Thoracic aorta (tissue), 2 donors: ENCODE data around the gene TIMP1. TPM values are rescaled to one million over a fixed set of nuclear protein-coding genes. Genes with fewer than 3 reads are reported as not detected.

Experiments
- ATAC-seq: fragments of 150-250 bp; one replicate; pipeline ENCODE4 v1.8.0; 2017; ENCODE audit warnings: low read depth; ENCODE audit not compliant: insufficient number of reproducible peaks, low FRiP score
- DNase-seq: peaks from one replicate; pipeline ENCODE4 v3.0.0-alpha.2; 2020; ENCODE audit warnings: low spot score
- H3K27ac ChIP-seq, 2 donors: fragments of 200-600 bp; sonication (generic); 1 replicate in 1 of 2; 2 replicates in 1 of 2; pipeline ENCODE4 v1.5.1; 2016; ENCODE audit warnings: mild to moderate bottlenecking in 2 of 2, moderate library complexity in 2 of 2
- H3K27me3 ChIP-seq: fragments of 200-600 bp; sonication (generic); replicated peaks from 2 replicates; pipeline ENCODE4 v1.6.0; 2016; ENCODE audit warnings: mild to moderate bottlenecking; ENCODE audit not compliant: insufficient read depth
- H3K36me3 ChIP-seq: fragments of 200-600 bp; sonication (generic); one replicate; pipeline ENCODE4 v1.5.1; 2016
- H3K4me1 ChIP-seq, 2 donors: fragments of 200-600 bp; sonication (generic); 1 replicate in 1 of 2; 2 replicates in 1 of 2; pipeline versions ENCODE4 v1.5.1 to v1.6.0; 2016; ENCODE audit warnings: low read depth in 2 of 2, mild to moderate bottlenecking in 1 of 2; ENCODE audit not compliant: control insufficient read depth in 1 of 2
- H3K4me3 ChIP-seq: fragments of 200-600 bp; sonication (generic); 2 replicates; pipeline ENCODE4 v1.5.1; 2016; ENCODE audit warnings: mild to moderate bottlenecking
- H3K9me3 ChIP-seq: fragments of 200-600 bp; sonication (generic); 2 replicates; pipeline ENCODE4 v1.5.1; 2016
- CTCF ChIP-seq: fragments of 200-600 bp; sonication (generic); IDR thresholded peaks from one replicate; pipeline ENCODE4 v1.5.1; 2019; ENCODE audit warnings: antibody characterized with exemption
- total RNA-seq, 2 donors: library from RNA; depleted of rRNA; stranded (reverse); fragments of >200 nt; gene quantifications; one replicate each; pipeline versions ENCODE4 v1.1.0 to v1.2.3, GENCODE V29; 2016

The TIMP1 gene
- total RNA-seq, 2 donors from 2014 or later: 635 to 1,379 TPM

GRCh38 chrX:47625365-47625764 lies 43.1 kb downstream of the TIMP1 start:
- Histone ChIP-seq H3K27ac (no peak overlapping the region), H3K9me3 (no peaks in the 10 kb centered on the region), H3K4me3 (no peak overlapping the region), H3K36me3 (no peaks in the 10 kb centered on the region), H3K4me1 (no peaks in the 10 kb centered on the region), H3K27me3 (no peaks in the 10 kb centered on the region)
- DNase-seq (no peak), ATAC-seq (no peak)
- no peak for TF ChIP-seq CTCF

DNA sequence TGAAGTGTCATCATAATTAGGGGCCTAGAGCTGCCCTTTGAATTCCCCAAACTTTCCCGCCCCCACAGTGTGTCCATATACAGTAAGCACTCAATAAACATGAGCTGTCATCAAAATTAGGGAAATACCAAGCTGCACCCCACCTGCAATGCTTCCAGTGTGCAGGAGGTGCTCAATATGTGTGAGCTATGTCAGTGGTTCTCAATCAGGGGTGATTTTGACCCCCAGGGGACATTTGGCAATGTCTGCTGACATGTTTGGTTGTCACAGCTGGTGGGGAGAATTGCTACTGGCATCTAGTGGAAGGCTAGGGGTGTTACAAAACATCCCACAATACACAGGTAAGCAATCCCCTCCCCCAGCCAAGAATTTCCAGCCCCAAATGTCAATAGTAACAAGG lies 46.7 kb downstream of the TIMP1 start:
- TF ChIP-seq CTCF: no peak
- no peak for ATAC-seq
- no peaks in the 10 kb centered on the region for H3K36me3 ChIP-seq
- H3K27me3 ChIP-seq: no peaks in the 10 kb centered on the region
- no peak overlapping the region for H3K4me3 ChIP-seq
- no peak for DNase-seq
- no peaks in the 10 kb centered on the region for H3K9me3 ChIP-seq
- H3K27ac ChIP-seq: no peak overlapping the region
- no peaks in the 10 kb centered on the region for H3K4me1 ChIP-seq

DNA sequence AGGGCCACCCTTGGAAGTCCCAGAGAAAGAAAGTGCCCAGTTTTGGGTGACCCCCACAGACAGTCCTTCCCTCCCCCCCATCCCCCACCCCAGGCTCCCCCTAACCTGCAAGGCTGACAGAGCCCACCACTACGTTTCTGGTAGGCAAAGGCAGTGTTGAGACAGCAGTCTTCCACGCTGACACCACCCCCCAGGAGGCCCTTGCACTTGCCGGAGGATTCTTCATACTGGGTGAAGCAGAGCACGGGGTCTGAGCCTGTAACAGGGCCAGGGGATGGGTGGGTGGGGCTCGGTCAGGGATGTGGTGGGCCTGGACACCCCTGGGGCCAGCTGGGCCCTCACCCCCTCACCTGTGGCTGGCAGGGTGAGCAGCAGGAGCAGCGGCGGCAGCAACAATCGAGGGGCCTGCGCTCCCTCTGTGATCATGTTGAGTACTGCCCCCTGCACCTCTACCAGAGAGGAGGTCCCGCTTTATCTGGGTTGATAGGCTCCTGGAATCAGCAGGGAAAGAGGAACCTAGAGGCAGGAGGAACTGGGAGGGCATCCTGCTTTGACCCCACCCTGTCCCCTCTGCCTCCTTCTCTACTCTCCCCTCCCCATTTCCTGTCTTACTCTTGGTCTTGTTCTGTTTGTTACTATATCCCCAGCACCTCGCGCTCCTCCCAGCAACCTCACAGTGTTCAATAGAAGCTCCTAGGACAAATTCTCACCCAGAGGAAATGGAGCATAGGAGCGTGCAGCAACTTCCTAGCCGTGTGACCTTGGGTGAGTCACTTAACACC lies 47.4 kb downstream of the TIMP1 start, which contains the start of gene CFP:
Gene CFP, minus strand, starts transcription at position 512 of the 782 bp plus-strand sequence. Its CDS starts 86 bp downstream, at position 426.
- H3K4me3 ChIP-seq: no peak within 1 kb of the TSS
- H3K27me3 ChIP-seq: no peaks in the 10 kb centered on the region
- DNase-seq: no peak
- H3K4me1 ChIP-seq: no peaks in the 10 kb centered on the region
- H3K9me3 ChIP-seq: no peaks in the 10 kb centered on the region
- no peak for ATAC-seq
- TF ChIP-seq CTCF: no peak
- H3K36me3 ChIP-seq: no peaks in the 10 kb centered on the region
- no peak within 1 kb of the TSS for H3K27ac ChIP-seq

DNA sequence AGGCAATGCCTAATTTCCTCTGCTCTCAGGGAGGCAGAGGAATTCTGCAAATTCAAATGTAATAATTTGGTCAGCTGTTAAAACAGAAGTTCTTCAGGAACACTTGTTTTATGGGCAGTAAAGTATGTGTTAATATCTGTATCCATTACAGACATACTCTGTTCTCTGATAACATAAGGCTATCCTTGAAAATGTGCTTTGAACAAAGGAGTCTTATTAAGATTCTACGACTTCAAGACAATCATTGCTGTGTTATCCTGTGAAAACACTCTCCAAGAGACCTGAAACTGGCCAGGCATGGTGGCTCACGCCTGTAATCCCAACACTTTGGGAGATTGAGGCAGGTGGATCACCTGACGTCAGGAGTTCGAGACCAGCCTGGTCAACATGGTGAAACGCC lies 49.4 kb downstream of the TIMP1 start:
- Histone ChIP-seq H3K36me3 (peaks cover 9% of the 10 kb centered on the region), H3K27ac (no peak overlapping the region), H3K9me3 (no peaks in the 10 kb centered on the region), H3K4me3 (no peak overlapping the region), H3K27me3 (no peaks in the 10 kb centered on the region), H3K4me1 (no peaks in the 10 kb centered on the region)
- no peak for TF ChIP-seq CTCF
- DNase-seq (no peak), ATAC-seq (no peak)

DNA sequence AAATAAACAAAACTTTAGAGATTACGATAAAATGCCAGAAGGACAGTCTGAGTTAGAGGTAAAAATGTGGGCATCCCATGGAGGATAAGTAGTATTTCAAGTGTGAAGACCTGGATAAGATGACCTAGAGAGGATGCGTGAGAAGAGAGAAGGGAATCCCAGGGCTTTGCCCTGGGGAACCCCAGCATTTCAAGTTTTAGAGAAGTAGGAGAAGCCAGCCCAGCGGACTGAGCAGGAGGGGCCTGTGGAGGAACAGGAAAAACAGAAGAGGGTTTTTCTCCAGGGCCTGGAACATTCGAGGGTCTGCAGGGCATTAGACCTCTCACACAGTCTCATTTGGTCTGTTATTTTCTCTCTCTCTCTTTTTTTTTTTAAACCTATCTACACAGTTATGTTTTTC lies 50.4 kb downstream of the TIMP1 start:
- no peak for TF ChIP-seq CTCF
- H3K4me1 ChIP-seq: no peaks in the 10 kb centered on the region

More for the DNA sequence above, 50.4 kb downstream of the TIMP1 start:
- DNase-seq: no peak
- ATAC-seq: no peak
- Histone ChIP-seq H3K36me3 (peaks cover 14% of the 10 kb centered on the region), H3K4me3 (no peak overlapping the region), H3K27ac (no peak overlapping the region), H3K9me3 (no peaks in the 10 kb centered on the region), H3K27me3 (no peaks in the 10 kb centered on the region)
